Upper lobe of left lung (tissue), 6 donors: ENCODE measurements around the gene USP17L5. TPM values are rescaled to one million over a fixed set of nuclear protein-coding genes. Genes with fewer than 3 reads are reported as not detected.
"Not testable (repeated sequence)": the region's sequence is repeated elsewhere in the genome, so short reads cannot be mapped to it uniquely, and the experiment has no call there.

Experiments used
- ATAC-seq, 2 donors: fragments of 200-7000 bp; cut with Tn5 transposase; one replicate each; pipeline ENCODE4 v1.9.1; 2022; ENCODE audit warnings: mild to moderate bottlenecking in 2 of 2, moderate library complexity in 2 of 2; ENCODE audit not compliant: low FRiP score in 2 of 2
- DNase-seq, 2 donors: peaks; one replicate each; pipeline ENCODE4 v3.0.0-alpha.2; 2019 to 2020
- H3K27ac ChIP-seq, 4 donors: fragments of 200-600 bp; sonication (generic); one replicate each; pipeline ENCODE4 v1.5.1; 2016 to 2019
- H3K27me3 ChIP-seq, 4 donors: fragments of 200-600 bp; sonication (generic); one replicate each; pipeline ENCODE4 v1.5.1; 2017 to 2019
- H3K36me3 ChIP-seq, 4 donors: fragments of 200-600 bp; sonication (generic); one replicate each; pipeline ENCODE4 v1.5.1; 2016 to 2019
- H3K4me1 ChIP-seq, 4 donors: fragments of 200-600 bp; sonication (generic); one replicate each; pipeline ENCODE4 v1.5.1; 2018 to 2019
- H3K4me3 ChIP-seq, 4 donors: fragments of 200-600 bp; sonication (generic); one replicate each; pipeline ENCODE4 v1.5.1; 2017 to 2019; ENCODE audit warnings: mild to moderate bottlenecking in 2 of 4, moderate library complexity in 1 of 4
- H3K9me3 ChIP-seq, 4 donors: fragments of 200-600 bp; sonication (generic); one replicate each; pipeline ENCODE4 v1.5.1; 2018 to 2019
- EP300 ChIP-seq, 4 donors: sonication (generic); formaldehyde crosslinking; IDR thresholded peaks; one replicate each; pipeline ENCODE4 v1.5.1; 2017; ENCODE audit warnings: antibody characterized with exemption in 4 of 4, control low read depth in 2 of 4
- POLR2A ChIP-seq, 4 donors: fragments of 450-650 bp; IDR thresholded peaks; one replicate each; pipeline ENCODE4 v1.5.1; 2016 to 2017; ENCODE audit warnings: antibody characterized with exemption in 4 of 4, mild to moderate bottlenecking in 2 of 4
- POLR2AphosphoS5 ChIP-seq, 2 donors: sonication (generic); formaldehyde crosslinking; IDR thresholded peaks; one replicate each; pipeline ENCODE4 v1.5.1; 2017; ENCODE audit warnings: antibody characterized with exemption in 2 of 2
- WGBS, 2 donors: methylation state at CpG; one replicate each; pipeline ENCODE4 v1.1.5; 2017 to 2018; 5-methylcytosine and 5-hydroxymethylcytosine counted together
- total RNA-seq, 6 donors: library from RNA; depleted of rRNA in 4 of 6; stranded (reverse); fragments of >200 nt in 4 of 6; gene quantifications; one replicate each; pipeline versions ENCODE4 v1.1.0 to v1.2.1, GENCODE V29; 2016 to 2021
- TF ChIP-seq, protein P1 (sequence below), 6 experiments: fragments of 450-650 bp in 4 of 6; fragments of 200-600 bp in 2 of 6; sonication (generic) in 2 of 6; IDR thresholded peaks; one replicate each; pipeline ENCODE4 v1.5.1; 2016 to 2019; ENCODE audit warnings: antibody characterized with exemption in 6 of 6
- donor health status: DM: no; HTN: no; CAD: no; lungs with moderate emphysema.
- donor health status: DM: no; HTN: yes; CAD: no; lungs with severe emphysema.

The USP17L5 gene
- total RNA-seq, 6 donors from 2014 or later: not detected

DNA sequence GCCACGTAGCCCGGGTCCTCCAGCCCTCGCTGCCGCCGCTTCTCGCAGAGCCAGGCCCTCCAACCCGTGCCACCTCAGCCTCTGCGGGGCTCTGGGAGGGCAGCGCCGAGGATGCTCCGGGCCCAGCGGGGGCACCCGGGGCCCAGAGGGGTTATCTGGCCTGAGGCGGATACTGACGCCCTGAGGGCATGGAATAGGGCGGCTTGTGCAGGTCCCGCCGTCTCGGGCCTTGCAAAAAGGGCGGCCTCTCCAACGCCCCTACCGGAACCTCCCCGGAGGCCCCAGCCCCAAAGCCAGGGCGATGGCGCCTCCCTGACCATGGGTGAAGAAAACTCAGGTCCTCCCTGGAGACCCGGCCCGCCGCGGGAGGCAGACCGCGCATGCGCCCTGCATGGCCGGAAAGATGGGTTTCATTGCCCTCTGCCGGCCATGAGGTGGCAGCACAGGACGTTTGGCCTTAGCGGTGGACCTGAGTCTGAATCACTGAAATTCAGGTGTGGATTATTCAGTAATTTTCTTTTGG lies 41.9 kb downstream of the USP17L5 start:
- not testable (repeated sequence) for H3K9me3 ChIP-seq, ATAC-seq, H3K27ac ChIP-seq, H3K36me3 ChIP-seq, H3K27me3 ChIP-seq, H3K4me1 ChIP-seq
- peak; percentile 51 to 86 for DNase-seq
- TF ChIP-seq, protein P1, sequence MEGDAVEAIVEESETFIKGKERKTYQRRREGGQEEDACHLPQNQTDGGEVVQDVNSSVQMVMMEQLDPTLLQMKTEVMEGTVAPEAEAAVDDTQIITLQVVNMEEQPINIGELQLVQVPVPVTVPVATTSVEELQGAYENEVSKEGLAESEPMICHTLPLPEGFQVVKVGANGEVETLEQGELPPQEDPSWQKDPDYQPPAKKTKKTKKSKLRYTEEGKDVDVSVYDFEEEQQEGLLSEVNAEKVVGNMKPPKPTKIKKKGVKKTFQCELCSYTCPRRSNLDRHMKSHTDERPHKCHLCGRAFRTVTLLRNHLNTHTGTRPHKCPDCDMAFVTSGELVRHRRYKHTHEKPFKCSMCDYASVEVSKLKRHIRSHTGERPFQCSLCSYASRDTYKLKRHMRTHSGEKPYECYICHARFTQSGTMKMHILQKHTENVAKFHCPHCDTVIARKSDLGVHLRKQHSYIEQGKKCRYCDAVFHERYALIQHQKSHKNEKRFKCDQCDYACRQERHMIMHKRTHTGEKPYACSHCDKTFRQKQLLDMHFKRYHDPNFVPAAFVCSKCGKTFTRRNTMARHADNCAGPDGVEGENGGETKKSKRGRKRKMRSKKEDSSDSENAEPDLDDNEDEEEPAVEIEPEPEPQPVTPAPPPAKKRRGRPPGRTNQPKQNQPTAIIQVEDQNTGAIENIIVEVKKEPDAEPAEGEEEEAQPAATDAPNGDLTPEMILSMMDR (IDR thresholded peaks at IDR 0.05): peak; percentile 23 to 68 (median 53)
- WGBS, 2 donors: 45 to 46% methylated on average over 15 to 29 of the region's 36 CpGs
- H3K4me3 ChIP-seq: peak overlapping the region in 3 of 4 donors; percentile 32 to 46 (median 45)

DNA sequence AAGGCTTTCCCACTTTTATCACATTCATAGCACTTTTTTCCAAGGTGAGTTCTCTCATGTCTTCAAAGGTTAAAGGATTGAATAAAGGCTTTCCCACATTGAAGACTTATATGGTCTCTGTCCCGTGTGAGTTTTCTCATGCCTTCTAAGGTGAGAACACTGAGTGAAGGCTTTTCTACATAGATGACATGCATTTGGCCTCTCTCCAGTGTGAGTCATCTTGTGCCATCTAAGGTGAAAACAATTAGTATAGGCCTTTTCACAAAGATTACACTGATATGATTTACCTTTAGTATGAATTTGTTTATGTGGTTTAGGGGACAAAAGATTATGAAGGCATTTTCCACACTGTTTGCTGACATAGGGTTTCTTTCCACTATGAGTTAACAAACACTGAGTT lies 44.9 kb downstream of the USP17L5 start:
- Histone ChIP-seq H3K36me3 (no peaks in the 10 kb centered on the region), H3K27ac (no peak overlapping the region), H3K27me3 (no peaks in the 10 kb centered on the region), H3K4me3 (no peak overlapping the region), H3K4me1 (peaks cover 0 to 4% (median 0%) of the 10 kb centered on the region in 4 donors), H3K9me3 (no peaks in the 10 kb centered on the region)
- no peak for DNase-seq
- no peak for ATAC-seq
- no peak for TF ChIP-seq EP300 (IDR thresholded peaks at IDR 0.05)
- no peak for TF ChIP-seq POLR2A (IDR thresholded peaks at IDR 0.05)
- TF ChIP-seq POLR2AphosphoS5 (IDR thresholded peaks at IDR 0.05): no peak
- TF ChIP-seq, protein P1 (IDR thresholded peaks at IDR 0.05): no peak
- 76 to 85% methylated on average over 1 of the region's 1 CpG for WGBS, 2 donors

DNA sequence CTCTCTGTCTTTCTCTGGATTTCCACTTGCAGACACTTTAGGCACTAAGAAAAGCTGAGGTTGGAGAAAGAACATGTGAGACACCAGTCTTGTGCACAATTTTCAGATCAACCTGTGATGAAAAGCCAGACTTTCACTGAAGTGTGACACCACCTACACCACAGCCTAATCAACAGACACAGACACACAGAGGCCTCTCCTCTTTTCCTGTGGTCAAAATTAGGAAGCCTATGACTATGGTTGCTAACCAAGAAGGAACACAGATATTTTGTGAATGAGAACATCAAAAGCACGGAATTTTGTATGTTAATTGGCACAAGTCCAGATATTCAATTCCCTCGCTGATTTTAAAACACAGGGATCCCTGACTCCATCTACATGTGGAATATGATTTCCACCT lies 49.8 kb downstream of the USP17L5 start:
- not testable (repeated sequence) for ATAC-seq, H3K9me3 ChIP-seq, DNase-seq, H3K4me3 ChIP-seq, H3K36me3 ChIP-seq, H3K27me3 ChIP-seq, H3K4me1 ChIP-seq, H3K27ac ChIP-seq
- 21 to 38% methylated on average over 2 of the region's 2 CpGs for WGBS, 2 donors

Other genes starting within 250 kb of the USP17L5 start
- not detected for gene FAM90A26, start 169.0 kb upstream of the USP17L5 start, total RNA-seq
- gene USP17L10, start 128.7 kb upstream of the USP17L5 start, total RNA-seq: not detected
- gene USP17L11, start 124.0 kb upstream of the USP17L5 start, total RNA-seq: not detected
- gene USP17L12, start 119.3 kb upstream of the USP17L5 start, total RNA-seq: not detected
- not detected for gene USP17L13, start 114.5 kb upstream of the USP17L5 start, total RNA-seq
- not detected for gene USP17L15, start 105.0 kb upstream of the USP17L5 start, total RNA-seq
- gene USP17L17, start 95.5 kb upstream of the USP17L5 start, total RNA-seq: not detected
- gene USP17L18, start 90.8 kb upstream of the USP17L5 start, total RNA-seq: not detected
- not detected for gene USP17L19, start 86.0 kb upstream of the USP17L5 start, total RNA-seq
- gene USP17L20, start 81.3 kb upstream of the USP17L5 start, total RNA-seq: not detected
- not detected for gene USP17L21, start 76.5 kb upstream of the USP17L5 start, total RNA-seq
- gene USP17L22, start 71.8 kb upstream of the USP17L5 start, total RNA-seq: not detected
- not detected for gene USP17L24, start 14.2 kb upstream of the USP17L5 start, total RNA-seq
- gene USP17L25, start 9.5 kb upstream of the USP17L5 start, total RNA-seq: not detected
- not detected for gene USP17L26, start 4.7 kb upstream of the USP17L5 start, total RNA-seq
- gene USP17L27, start 4.7 kb downstream of the USP17L5 start, total RNA-seq: not detected
- not detected for gene USP17L28, start 9.5 kb downstream of the USP17L5 start, total RNA-seq
- gene USP17L29, start 14.2 kb downstream of the USP17L5 start, total RNA-seq: not detected
- gene USP17L30, start 23.7 kb downstream of the USP17L5 start, total RNA-seq: not detected
- gene DEFB131A, start 105.0 kb downstream of the USP17L5 start, total RNA-seq: not detected